Measurements from ENCODE around the gene GPC5.

GPC5 gene

GRCh38 chr13:91359111-91359510 is 39.3 kb upstream of the GPC5 start:
- no peak overlapping the region for H3K4me3 ChIP-seq (ENCODE audit: low read depth, low read length)
- POLR2A ChIA-PET: no interaction called here
- no peaks in the 10 kb centered on the region for H3K4me1 ChIP-seq (ENCODE audit: control insufficient read depth, insufficient read depth, low read length)
- H3K27ac ChIP-seq (ENCODE audit: extremely low read depth, low read depth, low read length): no peak overlapping the region
- H3K36me3 ChIP-seq (ENCODE audit: control insufficient read depth in 2 of 2, insufficient read depth in 1 of 2, low read length in 2 of 2): peaks cover 0 to 57% of the 10 kb centered on the region in 2 experiments; a peak in 1 of 3 replicates
- TF ChIP-seq ZNF639 (tag by site-specific recombination; IDR thresholded peaks at IDR 0.05) (no peak), GFI1B (tag by site-specific recombination; IDR thresholded peaks at IDR 0.05) (no peak), ELK4 (IDR thresholded peaks at IDR 0.05; ENCODE audit: borderline replicate concordance, low read depth, low read length) (no peak), GLI4 (tag by site-specific recombination; IDR thresholded peaks at IDR 0.05) (no peak), SALL2 (tag by site-specific recombination; IDR thresholded peaks at IDR 0.05; ENCODE audit: borderline replicate concordance) (no peak), ZNF324 (tag by site-specific recombination; IDR thresholded peaks at IDR 0.05) (no peak), ZNF394 (tag by site-specific recombination; IDR thresholded peaks at IDR 0.05; ENCODE audit: borderline replicate concordance) (no peak), PRDM10 (tag by site-specific recombination; IDR thresholded peaks at IDR 0.05) (no peak), ZNF19 (tag by site-specific recombination; IDR thresholded peaks at IDR 0.05; ENCODE audit: low read depth) (no peak), ZNF521 (tag by site-specific recombination; IDR thresholded peaks at IDR 0.05) (no peak), KLF17 (tag by site-specific recombination; IDR thresholded peaks at IDR 0.05) (no peak), YY2 (tag by site-specific recombination; IDR thresholded peaks at IDR 0.05) (no peak)
- H3K9me3 ChIP-seq (ENCODE audit: control insufficient read depth, insufficient read depth, low read depth, low read length): no peaks in the 10 kb centered on the region
- CTCF ChIA-PET: no interaction called here

- POLR2A ChIA-PET: no interaction called here
- CTCF ChIA-PET: no interaction called here
- H3K9me3 ChIP-seq (ENCODE audit: control insufficient read depth, insufficient read depth, low read depth, low read length): no peaks in the 10 kb centered on the region
- TF ChIP-seq PRDM6 (tag by site-specific recombination; IDR thresholded peaks at IDR 0.05): peak; percentile 75
- no peak for TF ChIP-seq ZNF366 (tag by site-specific recombination; conservative IDR thresholded peaks at IDR 0.05)
- no peaks in the 10 kb centered on the region for H3K4me1 ChIP-seq (ENCODE audit: control insufficient read depth, insufficient read depth, low read length)
- H3K4me3 ChIP-seq (ENCODE audit: low read depth, low read length): no peak overlapping the region
- H3K27ac ChIP-seq (ENCODE audit: extremely low read depth, low read depth, low read length): no peak overlapping the region
- peaks cover 0 to 52% of the 10 kb centered on the region in 2 experiments; a peak in 1 of 3 replicates for H3K36me3 ChIP-seq (ENCODE audit: control insufficient read depth in 2 of 2, insufficient read depth in 1 of 2, low read length in 2 of 2)
Observed at GRCh38 chr13:91359631-91360030, 38.8 kb upstream of the GPC5 start.

Measured in HEK293 (cell line).